HG02840 (cell line): ENCODE data around the gene WDFY3.

Source experiments
- ATAC-seq: cut with Tn5 transposase; IDR thresholded peaks from one replicate; pipeline ENCODE4 v1.9.1; 2021; ENCODE audit warnings: mild to moderate bottlenecking, moderate library complexity, moderate number of reproducible peaks; ENCODE audit not compliant: unreplicated experiment, low FRiP score

Gene WDFY3

DNA sequence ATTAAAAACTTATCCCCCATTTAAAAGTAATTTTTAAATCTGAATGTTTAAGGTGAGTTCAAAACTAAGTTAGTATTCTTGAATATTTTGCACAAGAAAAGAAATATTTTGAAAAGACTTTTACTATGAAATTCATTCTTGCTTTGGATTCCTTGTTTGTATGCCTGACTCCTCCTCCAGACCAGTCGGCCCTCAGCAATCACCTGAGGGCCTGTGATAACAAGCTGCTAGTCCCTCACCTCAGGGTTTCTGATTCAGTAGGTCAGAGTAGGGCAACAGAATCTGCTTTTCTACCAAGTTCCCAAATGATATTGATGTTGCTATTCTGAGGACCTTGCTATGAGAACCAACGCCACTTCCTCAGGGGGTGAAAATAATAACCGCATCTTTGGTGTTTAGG lies 228.8 kb downstream of the WDFY3 start:
- no peak for ATAC-seq

DNA sequence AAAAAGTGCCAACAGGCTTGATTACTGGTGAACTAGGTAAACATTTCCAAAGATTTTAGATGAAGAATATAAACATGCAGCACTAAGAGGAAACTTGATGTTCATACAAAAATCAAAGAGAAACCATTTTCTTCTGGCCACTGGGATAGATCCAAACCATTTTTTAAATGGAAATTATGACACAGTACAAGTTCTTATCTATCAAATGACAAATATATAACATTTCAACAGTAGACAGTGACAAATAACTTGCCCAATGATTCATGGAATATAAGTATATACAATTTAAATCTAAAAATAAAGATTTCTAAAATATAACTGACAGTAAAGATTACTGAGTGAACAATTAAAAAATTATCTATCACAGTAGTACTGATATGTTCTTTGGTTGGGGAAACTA lies 232.5 kb downstream of the WDFY3 start:
- no peak for ATAC-seq

DNA sequence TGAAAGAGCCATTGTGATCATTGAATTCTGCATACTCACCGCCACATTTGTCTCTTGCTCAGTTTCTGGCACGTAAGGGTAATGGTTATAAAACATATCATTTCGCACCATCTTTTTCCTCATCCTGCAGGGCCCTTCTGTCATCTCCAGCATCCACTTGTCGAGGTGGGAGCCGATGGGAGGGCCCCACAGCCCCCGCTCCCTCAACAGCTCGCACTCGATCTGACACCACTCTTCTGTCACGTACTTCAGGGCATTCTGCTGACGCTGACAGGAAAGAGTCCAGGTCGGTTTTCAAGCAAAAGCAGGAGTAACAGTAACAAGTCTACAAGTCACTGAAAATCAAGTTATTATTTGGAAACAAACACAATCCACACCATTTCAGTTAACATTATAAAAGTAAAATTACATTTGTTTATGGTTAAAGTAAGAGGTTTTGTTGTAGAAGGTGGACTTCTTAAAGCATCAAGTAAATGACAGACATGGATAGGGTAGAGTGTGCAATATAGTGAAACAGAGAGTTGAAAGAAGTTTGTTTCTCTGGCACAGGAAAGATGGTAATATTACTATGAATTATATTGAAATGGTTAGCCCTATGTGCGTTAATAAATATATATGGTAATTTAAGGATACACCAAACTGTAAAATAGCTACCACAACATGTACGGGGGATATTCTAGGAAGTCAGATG lies 233.0 kb downstream of the WDFY3 start:
- no peak for ATAC-seq

DNA sequence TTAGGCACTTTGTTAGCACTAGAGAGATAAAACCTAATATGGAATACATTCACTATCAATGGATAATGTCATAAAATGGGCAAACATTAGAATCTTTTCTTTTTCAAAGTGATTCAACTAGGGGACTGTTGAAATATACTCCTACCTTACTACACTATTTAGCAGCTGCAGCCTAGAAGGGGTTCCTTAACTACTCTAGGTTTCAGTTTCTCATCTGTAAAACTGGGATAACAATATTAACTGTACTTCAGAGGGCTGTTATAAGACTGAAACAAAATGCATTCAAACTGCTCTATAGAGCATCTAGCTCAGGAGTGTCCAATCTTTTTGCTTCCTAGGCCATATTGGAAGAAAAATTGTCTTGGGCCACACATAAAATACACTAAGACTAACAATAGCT lies 236.1 kb downstream of the WDFY3 start:
- no peak for ATAC-seq

- no peak for ATAC-seq
These were observed 239.0 kb downstream of the WDFY3 start for GRCh38 chr4:84727491-84727890.

DNA sequence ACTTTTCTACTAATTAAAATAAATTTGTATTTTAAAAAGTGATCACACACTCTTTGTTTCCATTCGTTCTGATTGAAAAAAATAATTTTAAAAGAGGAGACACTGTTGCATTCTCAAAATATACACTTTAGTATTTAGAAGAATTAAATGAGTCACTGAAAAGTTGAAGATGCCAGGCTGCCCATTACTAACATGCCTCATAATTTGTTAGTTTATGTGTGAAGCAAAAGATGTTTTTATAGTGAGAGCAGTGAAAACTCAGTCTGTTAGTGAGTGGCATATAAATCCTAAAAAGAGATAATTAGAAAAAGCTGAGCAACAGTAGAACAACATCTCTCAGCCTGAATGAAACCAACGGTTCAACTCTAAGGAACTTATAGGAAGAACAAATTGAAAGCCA lies 240.1 kb downstream of the WDFY3 start:
- no peak for ATAC-seq

DNA sequence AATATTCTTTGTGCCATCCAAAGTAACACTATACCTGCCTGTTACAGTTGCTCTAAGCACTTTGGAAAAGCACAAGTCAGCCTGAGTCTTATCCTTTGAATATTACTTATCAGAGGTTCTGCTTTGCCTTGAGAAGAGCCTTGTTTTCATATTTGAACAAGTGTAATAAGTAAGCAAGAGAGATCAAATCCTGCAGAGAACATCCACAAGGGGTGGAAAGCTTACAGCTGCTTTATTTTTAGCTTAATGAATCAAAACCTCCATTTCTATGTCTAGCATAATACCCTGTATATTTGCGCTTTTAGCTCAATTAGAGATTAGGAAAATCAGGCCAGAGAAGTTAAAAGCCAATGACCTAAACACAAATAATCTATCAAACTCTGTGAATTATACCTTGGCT lies 243.8 kb downstream of the WDFY3 start:
- no peak for ATAC-seq

DNA sequence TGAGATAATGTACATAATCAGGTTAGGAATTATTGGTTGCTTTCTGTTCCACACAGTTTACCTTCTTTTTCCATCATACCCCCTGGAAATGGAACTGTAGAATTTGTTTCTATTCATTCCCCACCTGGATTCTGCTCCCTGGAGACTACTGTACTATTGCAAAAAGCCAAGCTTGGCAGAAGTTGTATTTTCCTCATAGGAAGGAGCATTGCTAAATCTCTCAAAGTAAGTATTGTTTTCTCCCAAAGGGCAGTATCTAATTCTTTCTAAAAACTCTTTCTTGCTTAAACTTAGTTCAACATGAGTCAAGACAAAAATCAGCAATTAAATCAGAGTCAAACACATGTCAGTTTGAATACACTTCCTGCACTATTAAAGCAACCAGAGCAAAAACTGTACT lies 247.4 kb downstream of the WDFY3 start:
- no peak for ATAC-seq

- ATAC-seq = no peak
These were observed 247.8 kb downstream of the WDFY3 start for GRCh38 chr4:84718699-84719098.

DNA sequence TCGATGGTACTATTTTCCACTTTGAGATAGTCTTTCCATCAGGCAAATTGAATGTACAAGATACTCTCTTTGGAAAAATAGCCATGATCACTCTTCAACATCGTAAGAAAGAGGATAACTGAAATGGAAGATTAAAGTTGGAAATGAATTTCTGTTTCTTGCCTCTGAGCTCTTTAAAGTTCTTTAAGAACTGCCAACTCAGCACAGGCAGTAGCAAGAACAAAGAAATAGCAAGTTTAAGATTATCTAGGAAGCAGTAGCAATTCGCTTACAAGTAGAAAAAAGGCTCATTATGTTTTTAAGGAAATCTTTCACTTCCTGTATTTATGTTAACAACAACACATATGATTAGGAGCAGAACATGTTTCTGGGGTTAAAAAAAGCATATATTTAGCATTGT lies 255.9 kb downstream of the WDFY3 start:
- no peak for ATAC-seq

DNA sequence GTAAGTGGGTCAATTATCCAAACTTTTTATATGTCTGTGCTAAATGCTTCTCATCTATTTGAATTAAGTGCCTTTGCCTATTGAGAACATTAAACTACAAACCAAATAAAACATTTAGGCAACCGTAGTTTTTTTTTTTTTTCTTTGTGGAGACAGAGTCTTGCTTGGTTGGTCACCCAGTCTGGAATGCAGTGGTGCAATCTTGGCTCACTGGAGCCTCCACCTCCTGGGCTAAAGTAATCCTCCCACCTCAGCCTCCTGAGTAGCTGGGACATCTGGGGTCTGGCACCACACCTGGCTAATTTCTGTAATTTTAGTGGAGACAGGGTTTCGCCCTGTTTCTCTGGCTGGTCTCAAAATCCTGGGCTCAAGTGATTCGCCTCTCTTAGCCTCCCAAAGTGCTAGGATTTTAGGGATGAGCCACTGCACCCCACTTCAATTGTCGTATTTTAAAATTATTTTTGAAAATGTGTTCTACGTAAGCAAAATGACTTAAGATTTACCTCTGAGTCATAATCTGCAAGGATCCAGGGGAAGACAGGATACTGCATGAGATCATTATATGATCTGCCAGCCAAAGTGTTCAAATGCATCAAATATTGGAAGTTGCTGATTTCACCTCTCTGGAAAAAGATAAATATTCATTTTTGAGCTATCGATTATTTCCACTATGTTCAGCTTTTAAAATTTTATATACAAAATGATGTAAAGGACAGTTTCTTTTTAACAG lies 257.9 kb downstream of the WDFY3 start:
- no peak for ATAC-seq

DNA sequence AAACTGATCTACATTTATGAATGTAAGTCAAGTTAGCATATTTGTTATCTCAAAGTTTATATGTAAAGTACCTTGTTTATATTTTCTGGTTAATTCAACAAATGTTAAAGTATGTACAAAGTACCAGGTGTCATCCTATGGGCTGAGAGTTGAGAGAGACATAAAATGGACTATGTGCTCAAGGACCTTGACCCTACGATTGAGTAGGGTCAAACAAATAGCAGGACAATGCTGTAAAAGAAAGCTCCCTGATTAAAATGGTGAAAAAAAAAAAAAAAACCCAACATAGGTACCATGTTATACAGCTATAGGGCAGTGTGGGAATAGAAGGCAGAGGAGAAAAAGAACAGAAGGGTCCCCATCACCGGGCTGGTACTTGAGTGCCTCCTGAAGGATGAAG lies 260.2 kb downstream of the WDFY3 start:
- ATAC-seq = no peak

GRCh38 chr4:84699001-84699671 lies 267.4 kb downstream of the WDFY3 start:
- no peak for ATAC-seq

DNA sequence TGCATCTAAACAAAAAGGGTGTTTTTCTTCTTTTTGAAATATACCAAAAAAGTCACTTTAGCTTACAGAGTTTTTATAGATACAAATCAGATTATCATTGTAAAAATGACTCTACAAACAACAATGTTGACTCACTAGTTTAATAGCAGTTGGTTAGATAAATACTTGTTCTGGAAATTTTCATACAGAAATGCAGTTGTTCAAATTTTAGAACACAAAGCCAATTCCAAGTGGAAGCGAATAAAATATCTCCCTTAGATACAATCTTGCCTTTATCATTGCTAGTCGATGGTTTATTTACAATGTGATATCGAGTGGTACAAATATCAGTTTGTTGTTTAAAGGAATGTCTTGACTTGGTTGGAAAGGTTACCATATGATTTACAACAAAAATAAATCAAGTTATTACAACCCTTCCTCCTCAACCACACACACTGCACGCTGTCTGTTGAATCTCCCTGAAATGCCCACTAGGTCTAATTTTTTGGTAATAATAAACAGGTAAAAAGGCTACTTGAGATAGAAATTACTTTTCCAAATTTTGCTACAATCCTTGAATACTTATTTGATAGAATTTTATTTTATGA lies 268.8 kb downstream of the WDFY3 start:
- no peak for ATAC-seq

DNA sequence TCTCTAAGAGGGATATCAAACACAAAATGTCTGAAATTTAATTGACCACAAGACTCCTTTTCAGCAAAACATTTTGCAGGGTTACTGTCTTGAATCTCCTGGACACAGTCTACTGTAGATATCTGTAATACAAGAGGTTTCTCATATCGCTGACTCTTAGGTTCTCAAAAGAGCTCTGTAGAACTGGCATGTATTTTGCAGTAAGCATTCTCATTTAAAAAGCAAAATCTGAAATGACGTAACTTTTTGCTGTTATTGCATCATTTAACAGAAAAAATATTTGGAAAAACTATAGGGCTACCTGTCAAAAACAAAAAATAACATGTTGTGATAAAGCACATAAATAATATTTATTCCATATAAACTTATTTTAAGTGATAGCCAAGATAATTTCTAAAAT lies 269.3 kb downstream of the WDFY3 start:
- no peak for ATAC-seq

DNA sequence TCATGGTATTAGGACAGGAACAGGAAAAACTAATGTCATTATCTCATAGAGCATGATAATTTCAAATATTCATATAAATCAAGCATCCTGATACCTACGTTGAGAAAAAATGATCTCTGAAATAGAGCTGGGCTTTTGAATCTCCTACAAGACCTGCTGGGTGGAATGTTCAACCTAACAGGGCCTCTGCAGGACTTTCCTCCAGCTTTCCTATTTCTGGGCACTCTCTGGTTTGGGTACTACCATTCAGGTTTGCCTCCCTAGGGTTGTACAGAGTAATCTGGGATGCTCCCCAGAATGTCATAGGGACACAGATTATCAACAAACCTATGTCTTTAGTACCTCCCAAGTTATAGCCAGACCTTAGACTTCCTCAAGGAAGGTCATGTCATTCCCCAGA lies 274.7 kb downstream of the WDFY3 start:
- ATAC-seq = no peak

DNA sequence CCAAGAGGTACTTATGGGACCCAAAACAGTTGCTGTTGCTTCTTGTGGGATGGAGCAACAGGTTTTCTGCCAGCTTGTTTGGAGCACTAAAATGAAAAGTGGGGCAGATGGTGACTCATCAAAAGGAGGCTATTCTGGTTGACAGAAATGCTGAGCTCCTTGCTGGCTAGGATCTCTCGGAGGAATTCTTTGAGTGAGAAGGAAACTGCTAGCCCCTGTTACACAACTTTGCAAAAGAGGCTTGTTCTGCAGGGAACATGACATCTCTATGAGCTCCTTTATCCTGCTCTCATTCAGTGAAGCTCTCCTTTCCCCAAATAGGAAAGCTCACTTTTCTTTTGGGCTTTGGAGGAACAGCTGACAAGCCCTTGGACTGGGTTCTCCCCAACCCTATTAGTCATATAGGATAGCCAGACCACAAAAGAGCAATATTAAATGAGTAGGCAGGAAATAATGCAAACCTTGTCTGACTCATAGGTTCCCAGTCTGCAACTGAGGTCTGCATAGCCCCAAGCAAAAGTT lies 275.3 kb downstream of the WDFY3 start:
- no peak for ATAC-seq

DNA sequence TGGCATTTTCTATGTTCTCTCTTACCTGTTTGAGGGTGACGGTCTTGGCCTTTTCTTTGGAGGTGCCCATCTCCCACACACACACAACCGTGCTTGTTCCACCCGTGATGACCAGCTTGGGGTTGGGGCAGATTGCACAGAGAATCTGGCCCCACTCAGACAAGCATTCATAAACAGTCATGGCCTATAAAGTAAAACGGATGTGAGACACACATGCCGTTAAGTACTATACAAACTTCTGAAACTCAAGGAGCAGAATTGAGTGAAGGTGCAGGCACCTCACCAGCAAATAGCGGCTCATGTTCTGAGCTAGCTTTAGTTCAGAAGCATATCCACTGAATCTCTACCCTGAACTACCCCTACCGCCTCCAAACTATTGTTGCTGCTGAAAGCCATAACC lies 276.0 kb downstream of the WDFY3 start:
- ATAC-seq = no peak

GRCh38 chr4:84689197-84689596 lies 277.3 kb downstream of the WDFY3 start:
- no peak for ATAC-seq

GRCh38 chr4:84688605-84689004 lies 277.9 kb downstream of the WDFY3 start:
- no peak for ATAC-seq

- no peak for ATAC-seq
These were observed 281.4 kb downstream of the WDFY3 start for GRCh38 chr4:84685105-84685504.
